Measurements from ENCODE around the gene FBXO21. TPM values are rescaled to one million over a fixed set of nuclear protein-coding genes. Genes with fewer than 3 reads are reported as not detected.

The FBXO21 gene
- total and polyA plus RNA-seq, 2 of the 13 experiments (the other 11 are each of a cell fraction or from before 2014, with no cell fraction given) = 15.6 to 32.5 TPM

DNA sequence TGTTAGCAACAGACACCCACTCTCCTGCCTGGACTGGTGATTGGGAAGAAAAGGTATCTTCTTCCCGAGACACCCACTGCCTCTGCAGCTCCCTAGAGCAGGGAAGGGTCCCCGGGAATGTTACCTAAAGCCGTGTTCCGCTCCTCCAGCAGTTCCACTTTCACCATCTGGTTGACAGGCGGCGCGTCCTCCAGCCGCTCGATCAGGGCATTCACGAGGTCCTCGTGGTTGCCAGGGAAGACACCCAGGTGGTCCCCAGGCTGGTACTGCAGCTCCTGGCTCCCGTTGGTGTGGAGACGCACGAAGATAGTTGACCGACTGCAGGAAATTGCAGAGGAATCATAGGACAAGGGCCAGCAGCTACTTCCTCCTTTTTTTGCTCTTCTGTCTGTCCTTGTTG, 44.2 kb upstream of the FBXO21 start:
- Histone ChIP-seq H4K20me1 (ENCODE audit: insufficient read depth, low read length) (no peaks in the 10 kb centered on the region), H3K4me3 (replicated peaks in 1 of 3; ENCODE audit: insufficient read depth in 1 of 3, low read depth in 2 of 3, low read length in 3 of 3) (no peak overlapping the region), H3K79me2 (ENCODE audit: insufficient read depth, low read length) (no peaks in the 10 kb centered on the region), H3K4me2 (ENCODE audit: low read depth, low read length) (no peak overlapping the region), H3K9me3 (ENCODE audit: low read length) (no peaks in the 10 kb centered on the region), H3K27ac (ENCODE audit: extremely low read length, insufficient read depth, low read length) (no peak overlapping the region), H3K27me3 (ENCODE audit: control insufficient read depth in 1 of 2, insufficient read depth in 2 of 2, low read length in 2 of 2) (peaks cover 3 to 16% of the 10 kb centered on the region in 2 experiments; a peak in 4 of 5 replicates), H3K36me3 (replicated peaks in 1 of 2; ENCODE audit: control insufficient read depth in 1 of 2, insufficient read depth in 2 of 2, low read length in 2 of 2) (no peaks in the 10 kb centered on the region), H3K9ac (ENCODE audit: insufficient read depth, low read depth, low read length) (no peak overlapping the region), H2AFZ (ENCODE audit: low read length) (no peak overlapping the region), H3K4me1 (ENCODE audit: insufficient read depth, low read length) (no peaks in the 10 kb centered on the region)
- BruUV-seq (replicated peaks) = no TSS peak
- no peak for TF ChIP-seq ZBTB7A (CRISPR knock-in tag; IDR thresholded peaks at IDR 0.05)
- FAIRE-seq (no peak), ATAC-seq (no peak), DNase-seq (ENCODE audit: low spot score) (no peak)
- CTCF ChIA-PET (ENCODE audit: low intra/inter-chr PET ratio, low total read pairs) = no interaction called here
- in situ Hi-C loops (cut with HindIII; ENCODE audit: extremely low pct_ligation_motif_present, low pct_unique_long_range_greater_than_20kb) (loop anchor here (10.0 kb wide), 2 partner anchors 350 to 610 kb away; no protein-coding TSS in a partner anchor), intact Hi-C loops (cut with micrococcal nuclease; ENCODE audit: unreplicated experiment) (loop anchor here (5.0 to 10.0 kb wide), 2 partner anchors 440 to 618 kb away; no protein-coding TSS in a partner anchor)
- 21% methylated on average over 13 of the region's 15 CpGs for WGBS (ENCODE audit: low lambda C conversion rate)
- POLR2A ChIA-PET = no interaction called here

DNA sequence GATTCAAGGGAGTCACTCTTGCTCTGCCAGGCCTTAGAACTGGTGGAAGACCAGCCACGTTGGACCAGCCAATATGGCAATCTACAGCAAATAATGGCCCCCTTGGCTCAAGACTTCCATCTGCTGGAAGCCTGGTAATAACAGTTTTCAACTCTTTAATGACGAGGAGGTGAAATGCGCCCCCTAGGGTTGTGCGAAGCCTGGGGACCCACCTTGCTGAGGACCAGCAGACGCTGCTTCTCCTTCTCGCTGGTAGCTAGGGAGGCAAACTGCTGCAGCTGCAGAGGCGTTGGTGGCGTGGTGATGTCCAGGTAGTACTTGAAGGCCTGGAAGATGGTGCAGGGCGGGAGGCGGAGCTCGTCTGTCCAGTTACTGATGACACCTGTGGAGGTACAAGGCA, 41.5 kb upstream of the FBXO21 start:
- WGBS (ENCODE audit: low lambda C conversion rate) = 52% methylated on average over 11 of the region's 11 CpGs
- peaks cover 3 to 13% of the 10 kb centered on the region in 2 experiments; a peak in 3 of 5 replicates for H3K27me3 ChIP-seq (ENCODE audit: control insufficient read depth in 1 of 2, insufficient read depth in 2 of 2, low read length in 2 of 2)
- no peak overlapping the region for H3K9ac ChIP-seq (ENCODE audit: insufficient read depth, low read depth, low read length)
- H3K4me3 ChIP-seq (replicated peaks in 1 of 3; ENCODE audit: insufficient read depth in 1 of 3, low read depth in 2 of 3, low read length in 3 of 3) = no peak overlapping the region
- H3K4me2 ChIP-seq (ENCODE audit: low read depth, low read length) = no peak overlapping the region
- no peaks in the 10 kb centered on the region for H4K20me1 ChIP-seq (ENCODE audit: insufficient read depth, low read length)
- ChIA-PET CTCF (ENCODE audit: low intra/inter-chr PET ratio, low total read pairs) (no interaction called here), POLR2A (no interaction called here)
- no peak for DNase-seq (ENCODE audit: low spot score)
- no peaks in the 10 kb centered on the region for H3K9me3 ChIP-seq (ENCODE audit: low read length)
- intact Hi-C loops (cut with micrococcal nuclease; ENCODE audit: unreplicated experiment) (loop anchor here (5.0 to 10.0 kb wide), 2 partner anchors 443 to 621 kb away; no protein-coding TSS in a partner anchor), in situ Hi-C loops (cut with HindIII; ENCODE audit: extremely low pct_ligation_motif_present, low pct_unique_long_range_greater_than_20kb) (loop anchor here (10.0 kb wide), 2 partner anchors 353 to 613 kb away; no protein-coding TSS in a partner anchor)
- no peak for ATAC-seq
- FAIRE-seq = no peak
- H2AFZ ChIP-seq (ENCODE audit: low read length) = no peak overlapping the region
- TF ChIP-seq, protein P1, sequence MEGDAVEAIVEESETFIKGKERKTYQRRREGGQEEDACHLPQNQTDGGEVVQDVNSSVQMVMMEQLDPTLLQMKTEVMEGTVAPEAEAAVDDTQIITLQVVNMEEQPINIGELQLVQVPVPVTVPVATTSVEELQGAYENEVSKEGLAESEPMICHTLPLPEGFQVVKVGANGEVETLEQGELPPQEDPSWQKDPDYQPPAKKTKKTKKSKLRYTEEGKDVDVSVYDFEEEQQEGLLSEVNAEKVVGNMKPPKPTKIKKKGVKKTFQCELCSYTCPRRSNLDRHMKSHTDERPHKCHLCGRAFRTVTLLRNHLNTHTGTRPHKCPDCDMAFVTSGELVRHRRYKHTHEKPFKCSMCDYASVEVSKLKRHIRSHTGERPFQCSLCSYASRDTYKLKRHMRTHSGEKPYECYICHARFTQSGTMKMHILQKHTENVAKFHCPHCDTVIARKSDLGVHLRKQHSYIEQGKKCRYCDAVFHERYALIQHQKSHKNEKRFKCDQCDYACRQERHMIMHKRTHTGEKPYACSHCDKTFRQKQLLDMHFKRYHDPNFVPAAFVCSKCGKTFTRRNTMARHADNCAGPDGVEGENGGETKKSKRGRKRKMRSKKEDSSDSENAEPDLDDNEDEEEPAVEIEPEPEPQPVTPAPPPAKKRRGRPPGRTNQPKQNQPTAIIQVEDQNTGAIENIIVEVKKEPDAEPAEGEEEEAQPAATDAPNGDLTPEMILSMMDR (CRISPR knock-in tag; IDR thresholded peaks at IDR 0.05) = 0 out of 2 replicates have a peak, but pooled peaks have one; percentile 28
- TF ChIP-seq ADNP (CRISPR knock-in tag; IDR thresholded peaks at IDR 0.05) = 0 out of 2 replicates have a peak, but pooled peaks have one; percentile 14
- TF ChIP-seq, protein P2, sequence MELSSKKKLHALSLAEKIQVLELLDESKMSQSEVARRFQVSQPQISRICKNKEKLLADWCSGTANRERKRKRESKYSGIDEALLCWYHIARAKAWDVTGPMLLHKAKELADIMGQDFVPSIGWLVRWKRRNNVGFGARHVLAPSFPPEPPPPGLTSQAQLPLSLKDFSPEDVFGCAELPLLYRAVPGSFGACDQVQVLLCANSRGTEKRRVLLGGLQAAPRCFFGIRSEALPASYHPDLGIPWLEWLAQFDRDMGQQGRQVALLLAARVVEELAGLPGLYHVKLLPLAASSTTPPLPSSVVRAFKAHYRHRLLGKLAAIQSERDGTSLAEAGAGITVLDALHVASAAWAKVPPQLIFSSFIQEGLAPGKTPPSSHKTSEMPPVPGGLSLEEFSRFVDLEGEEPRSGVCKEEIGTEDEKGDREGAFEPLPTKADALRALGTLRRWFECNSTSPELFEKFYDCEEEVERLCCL (CRISPR knock-in tag; IDR thresholded peaks at IDR 0.05; ENCODE audit: borderline replicate concordance) = no peak
- no peaks in the 10 kb centered on the region for H3K79me2 ChIP-seq (ENCODE audit: insufficient read depth, low read length)
- BruUV-seq (replicated peaks) = no TSS peak
- H3K27ac ChIP-seq (ENCODE audit: extremely low read length, insufficient read depth, low read length) = no peak overlapping the region
- no peaks in the 10 kb centered on the region for H3K4me1 ChIP-seq (ENCODE audit: insufficient read depth, low read length)
- H3K36me3 ChIP-seq (replicated peaks in 1 of 2; ENCODE audit: control insufficient read depth in 1 of 2, insufficient read depth in 2 of 2, low read length in 2 of 2) = no peaks in the 10 kb centered on the region

All from HepG2 (cell line).